Activated naive CD8-positive, alpha-beta T cell treated with anti-CD3 and anti-CD28 coated beads, Interleukin-2, amount 50 U/mL, for 16 hours (primary cell): Measurements from ENCODE around the gene TMEM114.
"Not testable (repeated sequence)": the region's sequence is repeated elsewhere in the genome, so short reads cannot be mapped to it uniquely, and the experiment has no call there.

Source experiments
- DNase-seq: peaks from one replicate; pipeline ENCODE4 v3.0.0-alpha.2; 2020; ENCODE audit warnings: low read depth, low spot score

The TMEM114 gene

DNA sequence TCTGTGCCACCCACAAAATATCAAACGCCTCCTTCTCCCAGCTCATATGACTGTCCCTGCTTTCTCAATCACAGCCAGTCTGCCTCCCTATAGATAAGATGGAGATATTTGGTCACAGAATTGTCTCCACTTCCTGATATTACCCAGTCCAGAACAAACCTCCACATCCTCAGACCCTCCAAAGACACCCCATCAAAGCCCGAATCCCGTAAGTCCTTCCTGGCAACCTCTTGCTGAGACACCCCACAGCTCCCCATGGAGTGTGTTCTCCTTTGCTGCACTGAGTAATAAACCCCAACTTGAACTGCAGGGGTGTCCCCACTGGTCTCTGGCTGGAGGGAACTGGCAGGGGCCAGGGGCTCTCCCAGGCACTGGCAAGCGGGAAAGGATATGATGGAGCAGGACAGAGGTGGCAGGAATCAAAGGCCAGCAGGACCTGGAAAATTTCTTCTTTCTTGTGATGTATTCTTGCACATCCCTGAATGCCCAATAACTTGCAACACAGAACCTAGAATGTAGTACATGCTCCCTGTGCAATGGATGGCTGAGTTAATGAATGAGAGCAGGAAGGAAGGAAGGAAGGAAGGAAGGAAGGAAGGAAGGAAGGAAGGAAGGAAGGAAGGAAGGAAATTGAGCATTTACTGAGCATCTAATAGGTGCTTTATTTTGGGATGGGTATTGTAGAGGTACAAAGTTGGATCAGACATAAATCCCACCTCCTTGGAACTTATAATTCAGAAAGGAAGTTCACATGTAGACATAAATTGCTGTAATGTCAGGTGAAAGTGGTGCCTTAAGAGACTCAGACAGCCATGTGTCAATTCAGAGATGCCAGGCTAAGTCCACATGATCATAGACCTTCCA is 13.9 kb downstream of the TMEM114 start:
- no peak for DNase-seq

DNA sequence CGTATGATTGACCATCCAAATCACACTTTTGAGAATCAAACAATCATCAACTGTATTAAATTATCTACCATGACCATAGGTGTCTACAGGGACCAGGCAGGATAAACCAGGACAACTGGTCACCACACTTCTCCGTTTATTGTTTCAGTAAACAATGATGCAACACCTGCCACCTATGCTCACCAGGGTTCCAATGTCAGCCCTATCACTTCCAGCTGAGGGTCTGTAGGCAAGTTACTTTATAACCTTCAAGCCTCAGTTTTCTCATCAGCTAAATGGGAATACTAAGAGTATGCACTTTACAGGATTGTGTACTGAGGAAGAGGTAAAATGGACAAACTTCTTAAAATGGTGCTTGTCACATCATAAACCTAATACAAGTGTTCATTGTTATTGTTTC is 14.9 kb downstream of the TMEM114 start:
- DNase-seq, result no peak

DNA sequence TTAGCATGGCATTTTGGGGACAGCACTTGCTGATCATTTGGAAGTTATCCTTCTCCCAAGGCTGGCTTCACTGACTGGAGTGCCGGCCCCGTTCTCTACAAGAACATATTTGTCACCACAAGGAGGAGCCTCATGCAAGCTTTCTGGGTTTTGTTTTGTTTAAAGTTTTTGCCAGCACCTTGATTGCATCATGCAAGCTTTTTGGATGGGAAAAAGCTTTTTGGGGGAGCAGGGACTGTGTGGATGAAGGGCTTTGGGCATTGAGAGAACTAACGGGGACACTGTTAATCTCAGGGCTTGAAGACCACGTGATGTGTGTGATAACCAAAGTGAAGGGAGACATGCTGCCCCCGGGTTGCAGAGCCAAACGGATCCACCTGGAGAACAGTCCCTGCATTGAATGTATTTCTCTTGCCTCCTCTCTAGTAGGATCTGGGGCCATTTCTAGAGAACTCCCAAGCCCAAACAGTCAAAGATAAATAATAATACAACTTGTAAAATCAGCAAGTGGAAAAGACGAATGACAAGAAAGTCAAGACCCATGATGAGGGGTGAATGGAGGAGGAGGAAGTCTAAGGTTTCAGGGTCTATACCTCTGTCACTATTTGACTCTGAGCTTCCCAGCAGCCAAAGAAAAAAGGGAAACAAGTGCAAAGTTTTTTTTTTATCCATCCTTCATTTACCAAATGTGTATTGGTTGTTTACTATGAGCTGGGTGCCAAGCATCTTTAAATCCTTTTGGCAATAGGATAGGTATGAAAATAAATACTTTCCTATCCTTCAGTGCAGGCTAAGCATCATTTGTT is 17.2 kb downstream of the TMEM114 start:
- no peak for DNase-seq

GRCh38 chr16:8572063-8572918 is 18.0 kb downstream of the TMEM114 start:
- DNase-seq, result no peak

DNA sequence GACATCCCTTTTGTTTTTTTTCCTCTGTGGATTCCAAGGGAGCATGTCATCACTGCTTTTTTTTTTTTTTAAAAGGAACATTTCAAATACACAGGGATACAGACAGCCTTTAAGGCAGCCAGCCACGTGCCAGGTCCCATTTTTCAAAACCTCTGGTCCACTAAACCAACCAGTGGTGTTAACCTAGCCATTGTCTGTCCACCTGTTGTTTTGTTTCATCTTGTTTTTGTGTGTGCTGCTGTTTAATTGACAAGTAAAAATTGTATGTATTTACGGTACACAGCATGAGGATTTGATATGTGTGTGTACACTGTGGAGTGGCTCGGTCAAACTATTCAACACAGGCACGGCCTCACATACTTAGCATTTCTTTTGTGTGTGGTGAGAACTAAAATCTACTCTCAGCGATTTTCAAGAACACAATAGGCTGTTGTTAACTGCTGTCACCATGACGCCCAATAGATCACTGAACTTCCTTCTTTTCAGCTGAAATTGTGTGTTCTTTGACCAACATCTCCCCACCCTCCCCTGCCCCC is 19.2 kb downstream of the TMEM114 start:
- DNase-seq, result no peak

DNA sequence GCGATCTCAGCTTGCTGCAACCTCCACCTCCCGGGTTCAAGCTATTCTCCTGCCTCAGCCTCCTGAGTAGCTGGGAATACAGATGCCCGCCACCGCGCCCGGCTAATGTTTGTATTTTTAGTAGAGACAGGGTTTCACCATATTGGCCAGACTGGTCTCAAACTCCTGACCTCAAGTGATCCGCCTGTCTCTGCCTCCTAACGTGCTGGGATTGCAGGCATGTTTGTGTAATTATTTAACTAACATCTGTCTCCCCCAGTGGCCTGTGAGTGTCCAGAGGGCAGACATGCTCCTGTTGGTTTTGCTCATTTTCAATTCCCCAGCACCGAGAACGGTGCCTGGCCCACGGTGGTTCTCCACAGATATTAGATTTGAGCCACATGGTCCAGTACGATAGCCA is 19.9 kb downstream of the TMEM114 start:
- not testable (repeated sequence) for DNase-seq

- DNase-seq, result no peak
Measured at GRCh38 chr16:8569650-8570346, 20.5 kb downstream of the TMEM114 start.

- no peak for DNase-seq
Measured at GRCh38 chr16:8568231-8568617, 22.1 kb downstream of the TMEM114 start.

DNA sequence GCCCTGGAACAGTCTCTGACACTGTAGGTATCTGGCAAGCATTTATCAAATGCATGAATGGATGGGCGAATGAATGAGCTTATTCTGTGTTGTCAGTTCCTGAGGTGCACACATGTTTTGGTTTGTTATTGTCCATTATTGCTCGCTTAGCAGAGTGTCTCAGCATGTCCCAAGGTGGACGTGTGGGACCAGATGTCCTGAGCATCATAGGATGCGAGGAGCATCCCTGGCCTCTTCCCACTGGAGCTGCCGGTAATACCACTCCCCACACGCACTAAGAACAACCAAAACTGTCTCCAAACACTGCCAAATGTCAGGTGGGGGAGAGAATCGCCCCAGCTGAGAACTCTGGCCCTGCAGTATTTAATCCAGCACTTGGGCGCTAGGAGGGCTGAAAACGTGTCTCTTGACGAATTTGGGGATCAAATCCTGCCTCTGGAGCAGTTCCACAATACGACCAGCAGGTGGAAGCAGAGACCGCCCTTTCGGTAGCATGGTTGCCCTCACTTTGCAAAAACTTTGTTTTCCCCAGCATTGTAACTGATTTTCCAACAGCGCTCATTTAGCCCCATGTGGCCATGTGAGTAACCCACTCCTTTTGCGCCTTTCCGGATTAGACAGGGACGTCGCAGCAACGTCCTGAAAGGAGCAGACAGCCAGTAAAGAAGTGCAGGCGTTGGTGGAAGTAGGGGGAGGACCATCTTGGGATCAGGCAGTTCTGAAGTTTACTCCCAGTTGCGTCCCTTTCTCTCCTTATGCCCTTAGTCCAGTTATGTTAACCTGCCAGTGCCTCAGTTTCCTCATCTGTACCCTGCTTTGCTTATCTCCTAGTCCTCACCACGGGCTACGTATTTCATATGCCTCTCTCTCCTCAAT is 22.7 kb downstream of the TMEM114 start:
- peak; percentile 48 for DNase-seq

GRCh38 chr16:8565498-8565897 is 24.8 kb downstream of the TMEM114 start:
- no peak for DNase-seq

- no peak for DNase-seq
Measured at GRCh38 chr16:8564934-8565345, 25.4 kb downstream of the TMEM114 start.

DNA sequence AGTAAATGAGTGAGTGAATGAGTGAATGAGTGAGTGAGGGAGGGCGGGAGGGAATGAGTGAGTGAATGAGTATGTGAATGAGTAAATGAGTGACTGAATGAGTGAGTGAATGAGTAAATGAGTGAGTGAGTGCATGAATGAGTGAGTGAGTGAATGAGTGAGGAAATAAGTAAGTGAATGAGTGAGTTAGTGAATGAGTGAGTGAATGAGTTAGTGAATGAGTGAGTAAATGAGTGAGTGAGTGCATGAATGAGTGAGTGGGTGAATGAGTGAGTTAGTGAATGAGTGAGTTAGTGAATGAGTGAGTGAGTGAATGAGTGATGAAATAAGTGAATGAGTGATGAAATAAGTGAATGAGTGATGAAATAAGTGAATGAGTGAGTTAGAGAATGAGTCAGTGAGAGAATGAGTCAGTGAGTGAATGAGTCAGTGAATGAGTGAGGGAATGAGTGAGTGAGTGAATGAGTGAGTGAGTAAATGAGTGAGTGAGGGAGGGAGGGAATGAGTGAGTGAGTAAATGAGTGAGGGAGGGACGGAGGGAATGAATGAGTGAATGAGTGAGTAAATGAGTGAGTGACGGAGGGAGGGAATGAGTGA is 26.3 kb downstream of the TMEM114 start:
- not testable (repeated sequence) for DNase-seq

DNA sequence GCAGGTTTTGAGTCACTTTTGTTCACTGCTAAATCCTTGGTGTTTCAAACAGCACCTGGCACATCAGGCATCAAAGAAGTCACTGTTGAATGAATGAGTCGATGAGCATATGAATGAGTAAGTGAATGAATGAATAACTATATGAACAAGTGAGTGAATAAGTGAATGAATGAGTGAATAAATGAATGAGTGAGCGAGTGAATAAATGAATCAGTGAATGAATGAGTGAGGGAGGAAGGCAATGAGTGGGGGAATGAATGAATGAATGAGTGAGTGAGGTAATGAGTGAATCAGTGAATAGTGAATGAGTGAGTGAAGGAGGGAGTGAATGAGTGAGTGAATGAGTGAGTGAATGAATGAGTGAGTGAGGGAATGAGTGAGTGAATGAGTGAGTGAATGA is 28.8 kb downstream of the TMEM114 start:
- DNase-seq, result no peak

DNA sequence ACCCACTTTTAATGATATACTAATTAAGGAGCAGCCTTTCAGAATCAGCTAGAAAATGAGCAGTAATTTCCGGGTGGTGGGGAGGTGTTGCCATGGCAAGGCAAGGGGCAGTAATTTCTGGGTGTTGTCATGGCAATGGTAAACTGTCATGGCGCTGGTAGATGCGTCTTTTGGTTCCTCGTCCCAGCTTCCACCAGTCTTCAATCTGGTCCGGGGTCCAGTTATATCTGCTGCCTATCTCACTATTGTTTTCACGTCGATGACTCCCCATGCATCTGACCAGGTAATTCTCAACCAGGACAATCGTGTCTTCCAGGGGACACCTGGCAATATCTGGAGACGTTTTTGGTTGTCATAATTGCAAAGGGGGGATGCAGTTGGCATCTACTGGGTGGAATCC is 34.9 kb downstream of the TMEM114 start:
- no peak for DNase-seq

GRCh38 chr16:8554881-8555280 is 35.4 kb downstream of the TMEM114 start:
- no peak for DNase-seq

- DNase-seq, result no peak
Measured at GRCh38 chr16:8554022-8554421, 36.3 kb downstream of the TMEM114 start.

- DNase-seq, result no peak
Measured at GRCh38 chr16:8552487-8553221, 37.7 kb downstream of the TMEM114 start.

- no peak for DNase-seq
Measured at GRCh38 chr16:8551388-8552332, 38.7 kb downstream of the TMEM114 start.
